Measurements from ENCODE around the gene C5.

DNA sequence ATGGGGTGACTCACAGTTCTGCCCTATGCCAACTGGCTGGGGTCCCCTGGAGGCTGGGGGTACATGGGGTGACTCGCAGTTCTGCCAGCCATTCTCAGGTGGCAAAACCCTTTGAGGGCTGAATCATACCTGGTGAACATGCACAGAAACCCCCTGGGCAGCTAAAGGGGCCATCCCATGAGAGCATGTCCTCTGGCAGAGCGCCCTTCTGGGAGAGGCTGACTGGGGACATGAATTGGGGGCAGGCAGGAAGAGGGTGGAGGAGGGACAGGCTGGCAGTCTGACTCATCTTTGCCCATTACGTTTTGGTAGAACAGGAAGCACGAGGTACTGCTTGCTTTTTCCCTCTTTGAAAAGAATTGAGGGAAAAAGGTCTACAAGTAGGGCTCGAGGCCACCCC lies 140.2 kb downstream of the C5 start:
- TF ChIP-seq, protein P1, sequence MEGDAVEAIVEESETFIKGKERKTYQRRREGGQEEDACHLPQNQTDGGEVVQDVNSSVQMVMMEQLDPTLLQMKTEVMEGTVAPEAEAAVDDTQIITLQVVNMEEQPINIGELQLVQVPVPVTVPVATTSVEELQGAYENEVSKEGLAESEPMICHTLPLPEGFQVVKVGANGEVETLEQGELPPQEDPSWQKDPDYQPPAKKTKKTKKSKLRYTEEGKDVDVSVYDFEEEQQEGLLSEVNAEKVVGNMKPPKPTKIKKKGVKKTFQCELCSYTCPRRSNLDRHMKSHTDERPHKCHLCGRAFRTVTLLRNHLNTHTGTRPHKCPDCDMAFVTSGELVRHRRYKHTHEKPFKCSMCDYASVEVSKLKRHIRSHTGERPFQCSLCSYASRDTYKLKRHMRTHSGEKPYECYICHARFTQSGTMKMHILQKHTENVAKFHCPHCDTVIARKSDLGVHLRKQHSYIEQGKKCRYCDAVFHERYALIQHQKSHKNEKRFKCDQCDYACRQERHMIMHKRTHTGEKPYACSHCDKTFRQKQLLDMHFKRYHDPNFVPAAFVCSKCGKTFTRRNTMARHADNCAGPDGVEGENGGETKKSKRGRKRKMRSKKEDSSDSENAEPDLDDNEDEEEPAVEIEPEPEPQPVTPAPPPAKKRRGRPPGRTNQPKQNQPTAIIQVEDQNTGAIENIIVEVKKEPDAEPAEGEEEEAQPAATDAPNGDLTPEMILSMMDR (IDR thresholded peaks at IDR 0.05), result no peak
- TF ChIP-seq EP300 (IDR thresholded peaks at IDR 0.05), result no peak

Measured in upper lobe of left lung (tissue), 4 donors.